Ecto neural progenitor cell (in vitro differentiated cells): ENCODE measurements around the gene ATG10.
"Not testable (repeated sequence)": the region's sequence is repeated elsewhere in the genome, so short reads cannot be mapped to it uniquely, and the experiment has no call there.

Experiments
- DNase-seq: peaks from one replicate; pipeline ENCODE4 v3.0.0-alpha.2; 2018; ENCODE audit warnings: low spot score

The ATG10 gene

GRCh38 chr5:82222597-82223574 lies 251.1 kb downstream of the ATG10 start:
- DNase-seq: no peak

GRCh38 chr5:82225525-82226172 lies 253.8 kb downstream of the ATG10 start:
- peak; percentile 72 for DNase-seq

DNA sequence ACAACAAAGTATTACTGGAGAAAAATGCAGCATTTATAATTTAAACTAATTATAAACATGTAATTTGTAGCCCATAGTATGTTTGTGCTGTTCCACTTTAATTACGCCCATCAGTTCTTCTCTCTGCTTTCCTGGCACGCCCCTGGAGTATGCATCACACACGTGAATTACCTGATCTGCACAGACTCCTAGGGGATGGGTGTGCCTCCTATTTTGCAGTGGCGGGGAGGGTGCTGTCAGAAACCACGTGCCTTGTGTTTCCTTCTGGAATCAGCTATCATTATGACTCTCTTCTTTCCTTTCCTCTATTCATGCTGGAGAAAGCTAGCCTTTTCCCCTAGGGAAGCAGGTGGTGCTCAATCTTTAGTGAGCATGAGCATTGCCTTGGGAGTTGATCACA lies 263.1 kb downstream of the ATG10 start:
- no peak for DNase-seq

- DNase-seq: no peak
These were observed 272.3 kb downstream of the ATG10 start for GRCh38 chr5:82244151-82244550.

DNA sequence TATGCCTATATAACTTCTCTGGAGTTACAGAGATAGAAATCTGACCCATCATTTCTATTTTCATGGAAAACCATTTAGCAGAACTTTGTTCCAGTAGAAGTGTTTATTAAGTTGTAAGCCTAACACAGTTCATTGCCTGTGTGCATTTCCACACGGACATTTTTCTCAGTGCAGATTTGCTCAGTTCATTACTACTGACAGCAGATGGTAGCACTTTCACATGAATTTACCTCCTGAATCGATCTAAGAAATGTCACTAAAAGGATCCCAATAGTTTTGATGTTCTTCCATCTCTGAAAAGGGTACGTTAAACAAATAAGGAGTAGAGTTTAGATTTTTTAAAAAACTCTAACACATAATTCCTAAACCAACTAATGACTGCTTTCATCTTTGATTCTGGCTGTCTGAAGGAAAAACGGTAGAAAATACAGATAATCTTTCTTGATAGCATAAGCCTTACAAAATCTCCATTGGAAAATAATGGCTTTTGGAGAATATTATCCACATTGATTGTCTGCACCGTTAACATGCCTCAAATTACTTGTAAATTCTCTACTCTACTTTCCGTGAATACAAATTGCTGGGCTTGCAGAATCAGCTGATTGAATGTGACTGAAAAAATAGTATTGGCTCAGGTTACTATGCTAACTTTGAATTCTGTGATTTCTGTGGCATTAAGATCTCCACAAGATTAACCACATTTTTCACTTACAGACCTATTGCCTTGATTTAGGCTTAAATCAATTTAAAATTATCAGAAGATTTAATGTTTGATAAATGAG lies 273.2 kb downstream of the ATG10 start:
- no peak for DNase-seq

- DNase-seq: no peak
These were observed 275.2 kb downstream of the ATG10 start for GRCh38 chr5:82246960-82247574.

DNA sequence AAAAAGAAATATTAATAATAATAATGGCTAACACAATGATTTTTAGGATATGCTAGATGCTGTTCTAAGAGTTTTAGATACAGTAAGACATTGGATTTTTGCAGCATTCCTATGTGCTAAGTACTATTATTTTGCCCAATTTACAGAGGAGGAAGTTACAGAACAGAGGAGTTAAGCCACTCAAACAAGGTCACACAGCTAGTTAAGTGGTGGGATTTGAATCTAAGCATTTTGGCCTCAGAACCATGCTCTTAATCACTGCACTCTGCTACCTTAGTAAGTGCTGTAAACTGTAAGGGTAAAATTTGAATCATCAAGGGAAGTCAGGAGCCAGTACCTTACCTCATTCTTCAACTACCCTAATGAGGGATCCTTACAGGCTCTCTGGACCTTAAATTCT lies 280.9 kb downstream of the ATG10 start:
- DNase-seq: no peak

GRCh38 chr5:82255844-82256243 lies 284.0 kb downstream of the ATG10 start:
- no peak for DNase-seq

GRCh38 chr5:82257247-82257646 lies 285.4 kb downstream of the ATG10 start:
- DNase-seq: no peak

GRCh38 chr5:82257729-82258128 lies 285.9 kb downstream of the ATG10 start:
- no peak for DNase-seq

DNA sequence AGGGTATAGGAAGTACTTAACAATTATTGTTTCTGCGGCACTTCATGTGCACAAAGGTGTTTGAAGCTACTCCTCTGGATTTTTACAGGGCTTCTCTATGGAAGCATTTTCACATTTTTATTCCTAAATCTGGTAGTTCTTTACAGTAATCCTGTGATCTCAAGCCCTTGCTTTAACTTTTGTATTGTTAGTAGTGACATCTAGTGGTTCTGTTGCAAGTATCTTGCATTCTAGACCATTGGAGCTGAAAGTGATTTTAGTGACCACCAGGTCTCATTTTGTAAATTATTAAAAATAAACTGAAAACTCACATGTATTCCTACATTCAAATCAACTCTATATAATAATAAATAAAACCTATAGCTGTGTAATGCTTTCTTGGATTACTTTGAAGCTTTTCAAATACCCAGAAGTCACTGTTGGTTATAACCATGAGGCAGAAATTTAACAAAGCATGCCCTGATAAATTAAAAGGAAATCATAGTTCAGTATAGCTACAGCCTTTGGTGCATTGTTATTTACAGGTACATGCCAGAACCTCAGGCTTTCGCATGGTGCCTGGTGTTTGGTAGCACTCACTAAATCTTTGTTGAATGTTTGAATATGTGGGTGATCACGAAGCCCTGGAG lies 287.5 kb downstream of the ATG10 start:
- DNase-seq: no peak

DNA sequence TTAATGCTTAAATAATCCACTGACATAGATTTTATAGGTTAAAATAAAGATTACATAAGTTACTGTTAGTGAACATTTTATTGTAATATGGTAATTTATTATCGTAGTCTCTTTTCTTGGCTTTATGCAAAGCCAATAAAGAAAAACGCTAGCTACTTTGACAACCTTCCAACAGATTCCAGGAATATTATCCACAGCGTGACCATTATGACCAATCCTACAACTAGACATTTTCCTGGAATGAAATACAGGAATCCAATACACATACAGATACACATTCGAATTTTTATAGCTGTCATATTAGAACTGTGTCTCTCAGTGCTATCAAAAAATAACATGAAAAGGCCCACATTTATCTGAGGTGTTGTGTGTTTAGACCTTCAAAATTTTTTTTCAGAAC lies 293.2 kb downstream of the ATG10 start:
- DNase-seq: no peak

DNA sequence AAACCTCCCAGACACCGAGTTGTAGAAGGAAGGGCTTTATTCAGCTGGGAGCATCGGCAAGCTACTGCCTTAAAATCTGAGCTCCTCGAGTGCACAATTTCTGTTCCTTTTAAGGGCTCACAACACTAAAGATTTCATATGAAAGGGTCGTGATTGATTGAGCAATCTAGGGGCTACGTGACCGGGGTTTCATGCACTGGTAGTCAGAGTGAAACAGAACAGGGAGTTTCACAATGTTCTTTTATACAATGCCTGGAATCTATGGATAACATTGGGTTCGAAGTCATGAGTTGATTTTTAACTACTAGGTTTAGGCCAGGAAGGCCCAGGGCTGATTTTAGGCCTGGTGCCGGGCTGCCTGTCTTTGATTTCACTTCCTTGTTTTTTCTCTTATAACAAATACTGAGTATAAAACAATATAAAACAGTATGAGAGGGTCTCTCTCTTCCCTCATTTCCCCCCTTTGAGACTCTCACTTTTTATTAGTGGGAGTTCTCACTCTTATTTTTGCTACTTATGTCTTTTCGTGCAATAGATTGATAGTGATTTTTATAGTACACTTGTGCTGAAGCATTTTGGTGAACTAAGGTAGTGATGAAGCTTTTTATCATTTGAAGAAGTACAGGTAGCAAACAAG lies 295.6 kb downstream of the ATG10 start:
- DNase-seq: not testable (repeated sequence)

DNA sequence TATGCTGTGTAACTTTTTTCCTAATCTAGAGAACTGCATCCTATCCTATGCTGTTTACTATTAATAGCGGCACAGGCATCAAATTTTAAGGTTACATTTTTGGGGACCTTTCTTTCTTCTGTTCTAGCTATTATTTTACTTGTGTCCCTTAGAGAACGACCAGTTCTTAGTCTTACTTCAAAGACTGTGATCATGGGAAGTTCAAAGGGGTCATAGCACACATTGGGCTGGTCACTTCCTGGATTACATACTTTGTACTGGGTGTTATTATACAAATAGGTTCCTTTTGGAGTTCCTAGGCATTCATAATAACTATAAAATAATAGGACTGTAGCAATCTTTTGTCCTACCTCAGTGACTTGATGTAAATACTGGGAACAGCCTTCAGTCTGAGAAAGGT lies 297.5 kb downstream of the ATG10 start:
- not testable (repeated sequence) for DNase-seq

DNA sequence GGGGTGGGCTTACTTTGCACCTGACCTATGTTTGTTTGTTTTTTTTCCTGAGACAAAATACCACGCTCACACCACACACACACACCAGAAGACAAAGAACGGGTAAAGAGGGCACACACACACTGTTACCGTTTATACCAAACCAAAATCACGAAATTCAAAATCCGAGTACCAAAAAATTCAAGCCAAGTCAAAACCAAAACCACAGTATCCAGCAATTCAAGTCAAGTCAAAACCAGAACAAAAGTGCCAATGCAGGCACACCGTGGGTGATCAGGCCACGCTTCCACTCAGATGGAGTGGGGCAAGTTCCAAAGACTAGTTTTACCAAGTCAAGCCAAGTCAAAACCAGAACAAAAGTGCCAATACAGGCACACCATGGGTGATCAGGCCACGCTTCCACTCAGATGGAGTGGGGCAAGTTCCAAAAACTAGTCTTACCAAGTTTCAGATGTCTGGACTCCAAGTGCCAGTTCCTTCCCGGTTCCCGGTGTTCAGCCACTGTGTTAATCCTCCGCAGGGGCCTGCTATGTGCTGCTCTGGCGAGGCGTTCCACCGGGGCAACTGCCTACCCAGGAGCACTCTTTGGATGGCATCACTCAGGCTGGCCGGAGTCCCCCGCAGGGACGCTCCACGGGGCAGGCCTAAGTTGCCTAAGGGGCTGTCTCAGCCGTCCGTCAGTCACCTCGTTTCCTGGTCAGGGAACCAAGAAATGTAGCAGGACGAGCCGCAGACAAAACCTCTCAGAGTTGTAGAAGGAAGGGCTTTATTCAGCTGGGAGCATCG lies 300.9 kb downstream of the ATG10 start:
- peak; percentile 56 for DNase-seq

DNA sequence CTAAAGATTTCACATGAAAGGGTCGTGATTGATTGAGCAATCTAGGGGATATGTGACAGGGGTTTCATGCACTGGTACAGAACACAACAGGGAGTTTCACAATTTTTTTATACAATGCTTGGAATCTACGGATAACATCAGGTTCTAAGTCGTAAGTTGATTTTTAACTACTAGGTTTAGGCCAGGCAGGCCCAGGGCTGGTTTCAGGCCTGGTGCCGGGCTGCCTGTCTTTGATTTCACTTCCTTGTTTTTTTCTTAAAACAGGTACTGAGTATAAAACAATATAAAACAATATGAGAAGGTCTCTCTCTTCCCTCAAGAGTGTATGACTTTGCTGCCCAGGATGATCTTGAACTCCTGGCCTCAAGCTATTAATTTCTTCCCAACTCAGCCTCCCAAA lies 301.6 kb downstream of the ATG10 start:
- DNase-seq: not testable (repeated sequence)

GRCh38 chr5:82274343-82275211 lies 302.8 kb downstream of the ATG10 start:
- DNase-seq: no peak

GRCh38 chr5:82275216-82275664 lies 303.4 kb downstream of the ATG10 start:
- DNase-seq: no peak
